WTC11 (cell line): ENCODE data around the gene CDKL5. TPM values are rescaled to one million over a fixed set of nuclear protein-coding genes. Genes with fewer than 3 reads are reported as not detected.

Experiments
- ATAC-seq: fragments of 200-7000 bp; cut with Tn5 transposase; 2 replicates; pipeline ENCODE4 v1.10.0; 2021; ENCODE audit warnings: mild to moderate bottlenecking, moderate library complexity
- CTCF ChIA-PET: fragments of 300-600 bp; sonication (Branson Sonifier 250); formaldehyde crosslinking; loops from one replicate; lab custom pipeline; 2021; ENCODE audit warnings: antibody characterized with exemption; lab: Charles Lee
- POLR2A ChIA-PET: fragments of 350-600 bp; sonication (Branson Sonifier 250); formaldehyde crosslinking; loops from one replicate; lab custom pipeline; 2021; ENCODE audit warnings: antibody characterized with exemption; lab: Charles Lee
- DNase-seq: peaks from one replicate; pipeline ENCODE4 v3.0.0; 2021; ENCODE audit warnings: low spot score
- H3K27ac Mint-ChIP-seq: 2 replicates; pipeline ENCODE4 v1.8.0; 2021; ENCODE audit warnings: mixed read lengths
- H3K27me3 Mint-ChIP-seq: 2 replicates; pipeline ENCODE4 v1.8.0; 2021; ENCODE audit warnings: low read depth, mild to moderate bottlenecking, moderate library complexity, mixed read lengths
- H3K36me3 Mint-ChIP-seq: 2 replicates; pipeline ENCODE4 v1.8.0; 2021; ENCODE audit warnings: mixed read lengths
- H3K4me1 Mint-ChIP-seq: 2 replicates; pipeline ENCODE4 v1.8.0; 2022; ENCODE audit warnings: mixed read lengths
- H3K4me3 Mint-ChIP-seq: 2 replicates; pipeline ENCODE4 v1.8.0; 2021; ENCODE audit warnings: mild to moderate bottlenecking, moderate library complexity, mixed read lengths
- H3K9me3 Mint-ChIP-seq: 2 replicates; pipeline ENCODE4 v1.8.0; 2021; ENCODE audit warnings: mixed read lengths
- AR ChIP-seq: fragments of 250-450 bp; sonication (Bioruptor Pico); IDR thresholded peaks from 2 replicates; pipeline ENCODE4 v1.9.0; 2021; ENCODE audit warnings: mild to moderate bottlenecking
- ATF2 ChIP-seq: sonication (generic); formaldehyde crosslinking; IDR thresholded peaks from 2 replicates; pipeline ENCODE4 v1.8.1; 2022; ENCODE audit warnings: low read depth, missing genetic modification reagents, borderline replicate concordance
- ATF6 ChIP-seq: sonication (generic); formaldehyde crosslinking; IDR thresholded peaks from 2 replicates; pipeline ENCODE4 v1.8.1; 2023; ENCODE audit warnings: mild to moderate bottlenecking, missing genetic modification reagents
- CREM ChIP-seq: sonication (generic); formaldehyde crosslinking; IDR thresholded peaks from 2 replicates; pipeline ENCODE4 v1.8.1; 2022; ENCODE audit warnings: mild to moderate bottlenecking, missing genetic modification reagents, moderate library complexity
- E2F4 ChIP-seq: sonication (generic); formaldehyde crosslinking; IDR thresholded peaks from 2 replicates; pipeline ENCODE4 v1.8.1; 2022; ENCODE audit warnings: low read depth, mild to moderate bottlenecking, moderate library complexity, missing genetic modification reagents, borderline replicate concordance
- ELF4 ChIP-seq: sonication (generic); formaldehyde crosslinking; IDR thresholded peaks from 2 replicates; pipeline ENCODE4 v1.8.1; 2022; ENCODE audit warnings: low read depth, mild to moderate bottlenecking, moderate library complexity, missing genetic modification reagents
- ETV6 ChIP-seq: sonication (generic); formaldehyde crosslinking; IDR thresholded peaks from 2 replicates; pipeline ENCODE4 v1.8.1; 2022; ENCODE audit warnings: mild to moderate bottlenecking, missing genetic modification reagents
- GRHL2 ChIP-seq: fragments of 250-450 bp; sonication (Bioruptor Pico); IDR thresholded peaks from 2 replicates; pipeline ENCODE4 v1.8.0; 2022; ENCODE audit warnings: mild to moderate bottlenecking, moderate library complexity; ENCODE audit not compliant: insufficient replicate concordance, severe bottlenecking
- IRF2 ChIP-seq: sonication (generic); formaldehyde crosslinking; IDR thresholded peaks from 2 replicates; pipeline ENCODE4 v1.8.0; 2022; ENCODE audit warnings: low read depth, missing genetic modification reagents, borderline replicate concordance
- NFATC4 ChIP-seq: fragments of 250-450 bp; sonication (Bioruptor Pico); IDR thresholded peaks from 2 replicates; pipeline ENCODE4 v1.9.0; 2021; ENCODE audit warnings: mild to moderate bottlenecking
- NFE2L1 ChIP-seq: sonication (generic); formaldehyde crosslinking; IDR thresholded peaks from 2 replicates; pipeline ENCODE4 v1.8.1; 2023; ENCODE audit warnings: missing genetic modification reagents
- NR3C1 ChIP-seq: sonication (generic); formaldehyde crosslinking; conservative IDR thresholded peaks from 2 replicates; pipeline ENCODE4 v1.8.1; 2023; ENCODE audit warnings: low read depth, mild to moderate bottlenecking, missing genetic modification reagents
- SMAD4 ChIP-seq: sonication (generic); formaldehyde crosslinking; IDR thresholded peaks from 2 replicates; pipeline ENCODE4 v1.8.0; 2022; ENCODE audit warnings: mild to moderate bottlenecking, missing genetic modification reagents
- ZNF232 ChIP-seq: sonication (generic); formaldehyde crosslinking; IDR thresholded peaks from 2 replicates; pipeline ENCODE4 v1.8.0; 2022; ENCODE audit warnings: mild to moderate bottlenecking, missing genetic modification reagents
- ZNF532 ChIP-seq: fragments of 250-450 bp; sonication (Bioruptor Pico); IDR thresholded peaks from 2 replicates; pipeline ENCODE4 v1.9.0; 2021; ENCODE audit warnings: mild to moderate bottlenecking, borderline replicate concordance
- total RNA-seq: library from RNA; stranded (reverse); gene quantifications from 3 replicates; pipeline ENCODE4 v1.2.3, GENCODE V29; 2021

The CDKL5 gene
- total RNA-seq, 1 experiment from 2014 or later, result 13.6 TPM

- TF ChIP-seq AR (CRISPR knock-in tag), result no peak
- no peak for TF ChIP-seq ZNF232 (CRISPR knock-in tag)
- TF ChIP-seq E2F4 (CRISPR knock-in tag), result no peak
- TF ChIP-seq SMAD4, result no peak
- no peak for TF ChIP-seq CREM (CRISPR knock-in tag)
- no peak for TF ChIP-seq ATF6
- no peak for TF ChIP-seq NFE2L1 (CRISPR knock-in tag)
- no peak for TF ChIP-seq IRF2 (CRISPR knock-in tag)
Measured at GRCh38 chrX:18468599-18468998, 43.2 kb downstream of the CDKL5 start (continued).

- CTCF ChIA-PET, result interaction anchor here (0.6 kb wide), 1 partner anchor 205 kb away, joined by 3 read pairs; no protein-coding TSS in a partner anchor
- no peak for ATAC-seq
- Mint-ChIP-seq H3K9me3 (no peaks in the 10 kb centered on the region), H3K4me3 (no peak overlapping the region), H3K36me3 (no peaks in the 10 kb centered on the region), H3K4me1 (peaks cover 9% of the 10 kb centered on the region), H3K27ac (no peak overlapping the region), H3K27me3 (no peaks in the 10 kb centered on the region)
- POLR2A ChIA-PET, result no interaction called here
- TF ChIP-seq ELF4 (CRISPR knock-in tag) (no peak), GRHL2 (CRISPR knock-in tag) (no peak), ATF2 (CRISPR knock-in tag) (no peak)
- DNase-seq, result no peak
Measured at GRCh38 chrX:18471296-18471695, 45.9 kb downstream of the CDKL5 start.

- DNase-seq (no peak), ATAC-seq (no peak)
- Mint-ChIP-seq H3K36me3 (no peaks in the 10 kb centered on the region), H3K4me3 (no peak overlapping the region), H3K4me1 (peaks cover 41% of the 10 kb centered on the region), H3K9me3 (no peaks in the 10 kb centered on the region), H3K27me3 (no peaks in the 10 kb centered on the region), H3K27ac (no peak overlapping the region)
- ChIA-PET POLR2A (no interaction called here), CTCF (no interaction called here)
- TF ChIP-seq ZNF532 (CRISPR knock-in tag), result no peak
- TF ChIP-seq NR3C1 (CRISPR knock-in tag), result no peak
- TF ChIP-seq NFATC4 (CRISPR knock-in tag), result no peak
- no peak for TF ChIP-seq ETV6
- no peak for TF ChIP-seq E2F4 (CRISPR knock-in tag)
Measured at GRCh38 chrX:18490806-18491555, 65.6 kb downstream of the CDKL5 start.
